Stomach smooth muscle (tissue), 2 donors: ENCODE data around the gene CCDC90B.
"Not testable (repeated sequence)": the region's sequence is repeated elsewhere in the genome, so short reads cannot be mapped to it uniquely, and the experiment has no call there.

Source experiments
- H3K27ac ChIP-seq: one replicate; pipeline ENCODE4 v1.7.0; 2013; ENCODE audit warnings: mild to moderate bottlenecking, low read length, inconsistent platforms
- H3K27me3 ChIP-seq, 2 donors: one replicate each; pipeline ENCODE4 v1.7.0; 2013; ENCODE audit warnings: low read length in 2 of 2; ENCODE audit not compliant: insufficient read depth in 2 of 2, control insufficient read depth in 1 of 2
- H3K36me3 ChIP-seq, 2 donors: one replicate each; pipeline ENCODE4 v1.7.0; 2013; ENCODE audit warnings: low read length in 2 of 2; ENCODE audit not compliant: control insufficient read depth in 2 of 2, insufficient read depth in 2 of 2
- H3K4me1 ChIP-seq: one replicate; pipeline ENCODE4 v1.7.0; 2013; ENCODE audit warnings: low read length; ENCODE audit not compliant: control insufficient read depth, insufficient read depth
- H3K4me3 ChIP-seq, 2 donors: one replicate each; pipeline ENCODE4 v1.7.0; 2013; ENCODE audit warnings: low read length in 2 of 2
- H3K9ac ChIP-seq, 2 donors: one replicate each; pipeline ENCODE4 v1.7.0; 2013; ENCODE audit warnings: low read length in 2 of 2, mild to moderate bottlenecking in 1 of 2
- H3K9me3 ChIP-seq, 2 donors: one replicate each; pipeline ENCODE4 v1.7.0; 2013; ENCODE audit warnings: low read length in 2 of 2; ENCODE audit not compliant: control insufficient read depth in 2 of 2
- donor health status: healthy.
- donor health status: Pancreatic carcinoma.

Gene CCDC90B

DNA sequence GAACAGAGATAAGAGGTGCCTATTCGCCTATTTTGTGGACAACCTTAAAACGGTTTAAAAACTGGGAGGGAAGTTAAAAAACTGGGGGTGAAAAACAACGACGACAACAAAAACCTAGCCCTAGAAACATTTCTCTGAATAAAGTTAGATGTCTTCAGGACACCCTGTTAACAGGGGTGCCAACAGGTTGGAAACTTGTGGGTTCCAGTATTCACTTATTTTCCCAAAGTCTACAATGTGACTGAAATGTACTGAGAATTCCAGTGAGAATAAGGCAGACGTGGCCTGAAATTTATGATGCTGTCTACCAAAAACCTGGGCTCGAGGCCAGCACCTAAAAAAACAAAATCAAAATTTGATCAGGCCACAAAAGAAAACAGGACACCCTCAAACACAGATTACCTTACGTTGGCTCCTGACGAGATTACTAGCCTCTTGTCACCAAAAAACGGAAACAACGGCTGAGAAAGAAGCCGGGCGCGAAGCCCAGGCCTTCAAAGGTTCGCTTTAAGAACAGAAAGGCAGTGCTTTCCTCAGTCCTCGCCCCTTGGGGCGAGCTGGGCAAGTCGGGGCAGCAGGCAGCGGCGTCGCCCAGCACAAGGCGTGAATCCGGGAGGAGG is 906 bp downstream of the CCDC90B start:
- H3K27me3 ChIP-seq: no peaks in the 10 kb centered on the region
- peak overlapping the region; percentile 98 for H3K27ac ChIP-seq
- H3K36me3 ChIP-seq: no peaks in the 10 kb centered on the region
- peak overlapping the region; percentile 76 to 97 for H3K4me3 ChIP-seq
- H3K9me3 ChIP-seq: no peaks in the 10 kb centered on the region
- peak overlapping the region; percentile 94 to 99 for H3K9ac ChIP-seq
- H3K4me1 ChIP-seq: peaks cover 6% of the 10 kb centered on the region

DNA sequence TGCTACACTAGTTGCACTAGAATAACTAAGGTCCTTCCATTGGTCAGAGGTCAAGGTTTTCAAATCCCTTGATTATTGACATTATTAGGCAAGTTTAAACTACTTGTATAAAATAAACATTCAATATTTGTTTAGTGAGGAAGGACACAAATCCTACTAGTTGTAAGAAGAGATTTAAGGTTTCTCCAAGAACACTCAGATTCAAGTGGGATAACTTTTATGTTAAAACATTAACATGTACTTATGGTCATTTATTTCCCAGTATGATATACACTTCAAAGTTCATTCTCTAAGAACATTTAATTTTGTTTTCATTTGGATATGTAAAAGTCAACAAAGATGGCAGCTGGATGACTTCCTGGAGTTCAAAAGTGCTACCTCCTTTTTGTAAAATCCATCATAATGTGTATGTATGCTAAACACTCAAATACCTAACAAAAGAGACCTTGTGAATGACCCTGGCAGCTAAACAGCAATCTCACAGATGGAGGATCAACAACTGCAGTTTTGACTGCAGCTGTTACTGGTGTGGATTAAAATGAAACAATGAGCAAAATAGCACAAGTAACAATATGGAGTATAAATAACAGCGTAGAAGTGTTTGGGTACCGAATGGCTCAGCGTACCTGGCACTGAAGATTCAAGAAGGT is 1.5 kb downstream of the CCDC90B start:
- peak overlapping the region; percentile 76 to 97 for H3K4me3 ChIP-seq
- H3K9me3 ChIP-seq: no peaks in the 10 kb centered on the region
- no peak overlapping the region for H3K27ac ChIP-seq
- H3K36me3 ChIP-seq: no peaks in the 10 kb centered on the region
- no peaks in the 10 kb centered on the region for H3K27me3 ChIP-seq
- peaks cover 6% of the 10 kb centered on the region for H3K4me1 ChIP-seq
- peak overlapping the region; percentile 94 to 99 for H3K9ac ChIP-seq

DNA sequence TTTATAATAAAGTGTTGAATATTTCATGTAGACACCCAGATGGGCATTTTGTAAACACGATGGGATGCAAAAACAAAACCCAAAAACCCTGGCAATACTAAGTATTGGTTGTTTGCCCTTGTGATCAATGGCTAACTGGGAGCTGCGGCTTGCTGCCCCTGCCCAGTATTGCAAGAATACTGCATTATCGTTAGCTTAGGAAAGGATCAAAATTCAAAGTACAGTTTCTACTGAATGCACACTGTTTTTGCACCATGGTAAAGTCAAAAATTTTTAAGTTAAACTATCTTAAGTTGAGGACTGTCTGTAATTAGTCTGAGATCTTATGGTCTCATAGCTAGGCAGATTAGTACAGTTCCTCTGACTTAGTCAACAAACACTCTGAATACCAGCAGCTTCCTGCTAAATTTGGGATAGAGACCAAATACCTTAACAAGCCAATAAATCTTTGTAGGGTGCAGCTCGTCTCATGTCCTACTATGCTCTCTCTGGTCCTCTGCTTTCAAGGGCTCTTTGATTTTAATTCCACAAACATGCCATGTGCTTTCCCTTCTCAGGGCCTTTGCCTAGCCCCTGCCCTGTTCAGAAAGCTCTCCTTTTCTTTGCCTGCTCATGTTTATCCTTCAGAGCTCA is 4.0 kb downstream of the CCDC90B start:
- H3K4me3 ChIP-seq: no peak overlapping the region
- H3K4me1 ChIP-seq: peaks cover 6% of the 10 kb centered on the region
- H3K9ac ChIP-seq: no peak overlapping the region
- peaks cover 0 to 6% of the 10 kb centered on the region in 2 donors for H3K36me3 ChIP-seq
- H3K9me3 ChIP-seq: no peaks in the 10 kb centered on the region
- H3K27me3 ChIP-seq: no peaks in the 10 kb centered on the region
- H3K27ac ChIP-seq: no peak overlapping the region

DNA sequence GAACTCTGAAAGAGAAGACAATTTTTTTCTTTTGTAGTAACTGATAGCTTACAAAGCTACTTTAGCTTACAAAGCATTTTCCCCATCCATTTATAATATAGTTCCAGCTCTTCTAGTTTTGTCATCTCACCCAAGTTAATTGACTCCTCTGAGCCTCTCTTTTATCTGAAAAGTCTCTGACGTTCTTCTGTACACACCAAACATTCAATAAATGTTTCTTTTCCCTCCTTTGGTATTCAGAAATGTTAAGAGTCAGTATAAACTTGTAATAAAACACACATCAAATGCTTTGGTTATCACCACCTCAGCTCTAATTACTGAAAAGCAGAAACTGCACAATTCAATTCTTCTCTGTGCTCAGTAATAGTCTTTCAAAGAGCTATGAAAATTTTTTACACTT is 5.9 kb downstream of the CCDC90B start:
- H3K4me3 ChIP-seq: no peak overlapping the region
- no peak overlapping the region for H3K27ac ChIP-seq
- no peaks in the 10 kb centered on the region for H3K27me3 ChIP-seq
- no peaks in the 10 kb centered on the region for H3K9me3 ChIP-seq
- no peak overlapping the region for H3K9ac ChIP-seq
- H3K36me3 ChIP-seq: peaks cover 0 to 6% of the 10 kb centered on the region in 2 donors
- peaks cover 6% of the 10 kb centered on the region for H3K4me1 ChIP-seq

DNA sequence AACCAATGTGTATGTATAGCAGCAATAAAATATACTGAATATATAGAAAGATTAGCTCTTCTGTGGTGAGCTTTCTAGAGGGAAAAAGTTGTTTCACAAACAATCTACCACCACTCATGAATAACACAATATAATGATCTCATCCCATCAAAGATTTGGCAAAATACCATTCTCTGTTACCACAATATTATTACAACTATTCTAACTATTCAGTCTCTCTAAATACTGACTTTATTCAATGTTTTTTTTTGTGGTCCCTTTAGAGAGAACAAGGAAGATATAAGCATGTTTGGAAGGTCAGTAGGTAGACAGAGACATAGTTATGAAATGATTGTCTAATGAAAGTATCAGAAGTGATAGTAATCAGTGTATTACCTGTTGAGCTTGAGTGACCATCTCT is 7.8 kb downstream of the CCDC90B start:
- Histone ChIP-seq H3K27ac (no peak overlapping the region), H3K9ac (no peak overlapping the region), H3K27me3 (no peaks in the 10 kb centered on the region), H3K9me3 (no peaks in the 10 kb centered on the region), H3K4me3 (no peak overlapping the region), H3K36me3 (peaks cover 0 to 6% of the 10 kb centered on the region in 2 donors), H3K4me1 (no peaks in the 10 kb centered on the region)

DNA sequence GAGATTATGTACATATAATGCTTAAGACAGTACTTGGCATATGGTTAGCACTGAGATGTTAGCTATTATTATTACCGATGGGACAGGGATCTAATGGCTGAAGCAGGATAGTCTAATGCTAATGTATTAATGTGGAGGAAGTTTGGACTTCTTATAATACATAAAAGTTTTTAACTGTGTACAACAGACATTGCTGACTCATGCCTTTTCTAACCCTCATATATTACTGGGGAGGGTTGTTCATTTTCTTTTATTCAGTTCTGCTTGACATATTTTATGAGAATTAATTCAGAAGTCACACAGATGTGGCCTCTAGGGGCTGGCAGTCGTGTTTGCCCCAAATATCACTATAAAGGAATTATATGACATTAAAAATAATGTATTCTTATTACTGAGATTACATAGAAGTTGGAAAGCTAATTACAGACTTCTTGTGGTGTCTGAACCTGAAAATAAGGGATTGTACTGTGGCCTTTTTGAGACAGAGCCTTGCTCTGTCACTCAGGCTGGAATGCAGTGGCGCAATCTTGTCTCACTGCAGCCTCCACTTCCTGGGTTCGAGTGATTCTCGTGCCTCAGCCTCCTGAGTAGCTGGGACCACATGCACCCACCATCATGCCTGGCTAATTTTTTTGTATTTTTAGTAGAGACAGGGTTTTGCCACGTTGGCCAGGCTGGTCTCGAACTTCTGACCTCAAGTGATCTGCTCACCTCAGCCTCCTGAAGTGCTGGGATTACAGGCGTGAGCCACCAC is 10.1 kb downstream of the CCDC90B start:
- H3K27ac ChIP-seq: no peak overlapping the region
- H3K36me3 ChIP-seq: peaks cover 0 to 9% of the 10 kb centered on the region in 2 donors
- no peaks in the 10 kb centered on the region for H3K4me1 ChIP-seq
- no peak overlapping the region for H3K9ac ChIP-seq
- no peak overlapping the region for H3K4me3 ChIP-seq
- H3K27me3 ChIP-seq: no peaks in the 10 kb centered on the region
- no peaks in the 10 kb centered on the region for H3K9me3 ChIP-seq

DNA sequence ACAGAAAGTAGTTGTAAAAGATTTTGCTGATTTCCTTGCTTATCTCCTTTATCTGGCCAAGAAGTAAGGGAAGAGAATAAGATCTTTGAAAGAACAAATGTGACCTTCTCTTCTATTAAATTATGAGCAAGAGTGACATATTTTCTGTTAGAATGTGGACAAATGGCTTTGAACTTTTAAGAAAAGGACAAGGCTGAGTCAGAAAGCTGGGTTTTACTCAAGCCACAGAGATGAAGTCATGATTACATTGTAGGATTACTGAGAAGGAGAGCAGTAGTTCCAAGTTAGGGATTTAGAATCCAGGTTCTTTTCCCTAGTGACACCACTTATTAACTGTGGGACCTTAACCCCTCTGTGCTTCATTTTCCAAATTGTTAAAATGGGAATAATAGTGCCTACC is 13.5 kb downstream of the CCDC90B start:
- Histone ChIP-seq H3K27me3 (no peaks in the 10 kb centered on the region), H3K4me3 (no peak overlapping the region), H3K9me3 (no peaks in the 10 kb centered on the region), H3K9ac (no peak overlapping the region), H3K36me3 (peaks cover 0 to 3% of the 10 kb centered on the region in 2 donors), H3K4me1 (no peaks in the 10 kb centered on the region), H3K27ac (no peak overlapping the region)

DNA sequence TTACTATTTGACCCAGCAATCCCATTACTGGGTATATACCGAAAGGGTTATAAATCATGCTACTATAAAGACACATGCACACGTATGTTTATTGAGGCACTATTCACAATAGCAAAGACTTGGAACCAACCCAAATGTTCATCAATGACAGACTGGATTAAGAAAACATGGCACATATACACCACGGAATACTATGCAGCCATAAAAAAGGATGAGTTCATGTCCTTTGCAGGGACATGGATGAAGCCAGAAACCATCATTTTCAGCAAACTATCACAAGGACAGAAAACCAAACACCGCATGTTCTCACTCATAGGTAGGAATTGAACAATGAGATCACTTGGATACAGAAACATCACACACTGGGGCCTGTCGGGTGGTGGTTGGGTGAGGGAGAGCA is 14.4 kb downstream of the CCDC90B start:
- not testable (repeated sequence) for H3K9me3 ChIP-seq, H3K4me1 ChIP-seq, H3K9ac ChIP-seq, H3K27ac ChIP-seq, H3K27me3 ChIP-seq, H3K36me3 ChIP-seq, H3K4me3 ChIP-seq

DNA sequence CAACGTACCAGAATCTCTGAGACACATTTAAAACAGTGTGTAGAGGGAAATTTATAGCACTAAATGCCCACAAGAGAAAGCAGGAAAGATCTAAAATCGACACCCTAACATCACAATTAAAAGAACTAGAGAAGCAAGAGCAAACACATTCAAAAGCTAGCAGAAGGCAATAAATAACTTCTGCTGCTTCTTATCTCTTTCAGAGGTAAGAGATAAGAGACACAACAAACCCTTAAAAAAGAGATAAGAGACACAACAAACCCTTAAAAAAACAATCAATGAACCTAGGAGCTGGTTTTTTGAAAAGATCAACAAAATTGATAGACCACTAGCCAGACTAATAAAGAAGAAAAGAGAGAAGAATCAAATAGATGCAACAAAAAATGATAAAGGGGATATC is 17.1 kb downstream of the CCDC90B start:
- H3K9me3 ChIP-seq, H3K4me1 ChIP-seq, H3K27ac ChIP-seq, H3K9ac ChIP-seq, H3K27me3 ChIP-seq, H3K36me3 ChIP-seq, H3K4me3 ChIP-seq: not testable (repeated sequence)

DNA sequence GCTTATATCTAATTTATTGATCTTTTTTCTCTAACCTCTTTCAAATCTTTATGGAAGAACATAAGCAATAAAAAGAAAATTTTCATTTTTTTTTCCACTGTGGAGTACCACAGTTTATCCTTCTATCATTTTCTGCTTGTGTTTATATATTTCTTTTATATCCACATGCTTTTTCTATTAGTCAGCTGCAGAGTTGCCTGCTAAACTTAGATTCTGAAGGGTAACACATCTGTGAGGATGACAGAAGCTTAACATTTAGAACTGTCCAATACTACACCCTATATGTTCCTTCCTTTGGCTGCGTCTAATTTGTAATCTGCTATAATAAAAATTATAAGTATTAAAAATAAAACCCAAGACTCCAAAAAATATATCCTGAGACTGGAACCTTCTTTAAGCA is 20.8 kb downstream of the CCDC90B start:
- no peaks in the 10 kb centered on the region for H3K27me3 ChIP-seq
- H3K9me3 ChIP-seq: no peaks in the 10 kb centered on the region
- no peak overlapping the region for H3K27ac ChIP-seq
- no peak overlapping the region for H3K9ac ChIP-seq
- H3K4me1 ChIP-seq: no peaks in the 10 kb centered on the region
- peaks cover 10 to 15% of the 10 kb centered on the region in 2 donors for H3K36me3 ChIP-seq
- H3K4me3 ChIP-seq: no peak overlapping the region
